Suppressor macrophage treated with lipopolysaccharide for 4 hours (primary cell): ENCODE data around the gene COL6A5.
"Not testable (repeated sequence)": the region's sequence is repeated elsewhere in the genome, so short reads cannot be mapped to it uniquely, and the experiment has no call there.

Experiments used
- DNase-seq: peaks from one replicate; pipeline ENCODE4 v3.0.0-alpha.2; 2020

COL6A5 gene

GRCh38 chr3:130345487-130346079, at the start of gene COL6A5:
TSS of gene COL6A5 (plus strand) at chr3:130345672. CDS start at chr3:130373639, 27,967 bp downstream.
- no peak for DNase-seq

GRCh38 chr3:130299531-130299930, 45.9 kb upstream of the COL6A5 start:
- DNase-seq, result no peak

GRCh38 chr3:130300888-130301287, 44.6 kb upstream of the COL6A5 start:
- DNase-seq, result no peak

- DNase-seq, result no peak
These were observed 35.4 kb upstream of the COL6A5 start for GRCh38 chr3:130310109-130310508.

GRCh38 chr3:130312374-130312773, 33.1 kb upstream of the COL6A5 start:
- DNase-seq, result no peak

- no peak for DNase-seq
These were observed 29.3 kb upstream of the COL6A5 start for GRCh38 chr3:130316169-130316568.

GRCh38 chr3:130323503-130323902, 22.0 kb upstream of the COL6A5 start:
- no peak for DNase-seq

- DNase-seq, result no peak
These were observed 4.7 kb upstream of the COL6A5 start for GRCh38 chr3:130340766-130341165.

- peak; percentile 9 for DNase-seq
These were observed 4.1 kb upstream of the COL6A5 start for GRCh38 chr3:130341388-130341787.

- DNase-seq, result no peak
These were observed 3.6 kb upstream of the COL6A5 start for GRCh38 chr3:130341882-130342281.

- DNase-seq, result no peak
These were observed 2.4 kb upstream of the COL6A5 start for GRCh38 chr3:130342821-130343661.

- DNase-seq, result not testable (repeated sequence)
These were observed 2.8 kb downstream of the COL6A5 start for GRCh38 chr3:130348258-130348657.

- peak; percentile 58 for DNase-seq
These were observed 9.0 kb downstream of the COL6A5 start for GRCh38 chr3:130354430-130354829.

- no peak for DNase-seq
These were observed 28.6 kb downstream of the COL6A5 start for GRCh38 chr3:130374033-130374432.

GRCh38 chr3:130374908-130375307, 29.4 kb downstream of the COL6A5 start:
- no peak for DNase-seq

GRCh38 chr3:130377960-130378676, 32.6 kb downstream of the COL6A5 start:
- DNase-seq, result peak; percentile 1

- DNase-seq, result no peak
These were observed 33.3 kb downstream of the COL6A5 start for GRCh38 chr3:130378677-130379191.

- no peak for DNase-seq
These were observed 33.8 kb downstream of the COL6A5 start for GRCh38 chr3:130379274-130379673.

- no peak for DNase-seq
These were observed 34.9 kb downstream of the COL6A5 start for GRCh38 chr3:130380398-130380797.

GRCh38 chr3:130383424-130383823, 38.0 kb downstream of the COL6A5 start:
- no peak for DNase-seq

- DNase-seq, result no peak
These were observed 39.1 kb downstream of the COL6A5 start for GRCh38 chr3:130384476-130385025.

GRCh38 chr3:130386604-130387263, 41.3 kb downstream of the COL6A5 start:
- DNase-seq, result no peak
